H9 (cell line): ENCODE data around the gene STK26. TPM values are rescaled to one million over a fixed set of nuclear protein-coding genes. Genes with fewer than 3 reads are reported as not detected.

Source experiments
- DNase-seq: peaks from one replicate; pipeline ENCODE4 v3.0.0-alpha.2; 2017
- H2AFZ ChIP-seq: one replicate; pipeline ENCODE4 v1.6.1; 2013; ENCODE audit warnings: mild to moderate bottlenecking, low read length, control low read depth, moderate library complexity
- H2AK5ac ChIP-seq: 2 replicates; pipeline ENCODE4 v1.6.1; 2013; ENCODE audit warnings: low read length, control low read depth, mixed read lengths; ENCODE audit not compliant: insufficient read length
- H2BK120ac ChIP-seq: one replicate; pipeline ENCODE4 v1.6.1; 2013; ENCODE audit warnings: low read depth, mild to moderate bottlenecking, low read length, control low read depth, inconsistent platforms; ENCODE audit not compliant: poor library complexity, severe bottlenecking
- H2BK12ac ChIP-seq: 2 replicates; pipeline ENCODE4 v1.6.1; 2013; ENCODE audit warnings: low read length, control low read depth, mixed read lengths, low read depth; ENCODE audit not compliant: insufficient read length
- H2BK15ac ChIP-seq: 2 replicates; pipeline ENCODE4 v1.6.1; 2013; ENCODE audit warnings: low read depth, low read length, control low read depth
- H2BK20ac ChIP-seq: one replicate; pipeline ENCODE4 v1.6.1; 2013; ENCODE audit warnings: low read depth, mild to moderate bottlenecking, low read length, control low read depth, inconsistent platforms; ENCODE audit not compliant: poor library complexity, severe bottlenecking
- H2BK5ac ChIP-seq: 2 replicates; pipeline ENCODE4 v1.6.1; 2013; ENCODE audit warnings: low read length, control low read depth, mixed read lengths; ENCODE audit not compliant: insufficient read length
- H3K14ac ChIP-seq: 2 replicates; pipeline ENCODE4 v1.6.1; 2013; ENCODE audit warnings: low read length, control low read depth; ENCODE audit not compliant: insufficient read depth
- H3K18ac ChIP-seq: 2 replicates; pipeline ENCODE4 v1.6.1; 2013; ENCODE audit warnings: low read depth, mild to moderate bottlenecking, mixed read lengths, low read length, control low read depth; ENCODE audit not compliant: insufficient read length
- H3K23ac ChIP-seq: 2 replicates; pipeline ENCODE4 v1.6.1; 2013; ENCODE audit warnings: low read length, control low read depth, mixed read lengths, low read depth; ENCODE audit not compliant: insufficient read length
- H3K23me2 ChIP-seq: 2 replicates; pipeline ENCODE4 v1.6.1; 2013; ENCODE audit warnings: low read depth, mild to moderate bottlenecking, mixed read lengths, low read length, control low read depth; ENCODE audit not compliant: insufficient read length, poor library complexity, severe bottlenecking
- H3K27ac ChIP-seq: 2 replicates; pipeline ENCODE4 v1.5.1; 2013; ENCODE audit warnings: low read length, control low read depth, mixed read lengths, low read depth; ENCODE audit not compliant: insufficient read length
- H3K27me3 ChIP-seq: 2 replicates; pipeline ENCODE4 v1.6.1; 2013; ENCODE audit warnings: low read length, control low read depth, inconsistent platforms; ENCODE audit not compliant: insufficient read depth
- H3K4ac ChIP-seq: 2 replicates; pipeline ENCODE4 v1.6.1; 2013; ENCODE audit warnings: low read depth, mild to moderate bottlenecking, control low read depth, inconsistent platforms, low read length, moderate library complexity
- H3K4me1 ChIP-seq: 2 replicates; pipeline ENCODE4 v1.6.1; 2013; ENCODE audit warnings: low read length, control low read depth, inconsistent platforms; ENCODE audit not compliant: insufficient read depth
- H3K4me2 ChIP-seq: 2 replicates; pipeline ENCODE4 v1.6.1; 2013; ENCODE audit warnings: low read length, control low read depth, mixed read lengths; ENCODE audit not compliant: insufficient read length, insufficient read depth
- H3K56ac ChIP-seq: 2 replicates; pipeline ENCODE4 v1.6.1; 2013; ENCODE audit warnings: low read depth, mild to moderate bottlenecking, mixed read lengths, low read length, control low read depth; ENCODE audit not compliant: insufficient read length
- H3K79me1 ChIP-seq: 2 replicates; pipeline ENCODE4 v1.6.1; 2013; ENCODE audit warnings: low read depth, mild to moderate bottlenecking, moderate library complexity, low read length, control low read depth, inconsistent platforms; ENCODE audit not compliant: insufficient read depth, poor library complexity, severe bottlenecking
- H3K79me2 ChIP-seq: 2 replicates; pipeline ENCODE4 v1.6.1; 2013; ENCODE audit warnings: low read length, control low read depth, inconsistent platforms; ENCODE audit not compliant: insufficient read depth
- H3K9ac ChIP-seq: 2 replicates; pipeline ENCODE4 v1.6.1; 2013; ENCODE audit warnings: low read length, control low read depth, mixed read lengths; ENCODE audit not compliant: insufficient read length; ENCODE audit errors: extremely low read depth
- H3K9me3 ChIP-seq: one replicate; pipeline ENCODE4 v1.6.1; 2013; ENCODE audit warnings: low read depth, low read length, inconsistent platforms; ENCODE audit not compliant: control insufficient read depth
- H3T11ph ChIP-seq: one replicate; pipeline ENCODE4 v1.6.1; 2013; ENCODE audit warnings: mild to moderate bottlenecking, low read length, control low read depth, inconsistent platforms
- H4K20me1 ChIP-seq: one replicate; pipeline ENCODE4 v1.6.1; 2013; ENCODE audit not compliant: control insufficient read depth, insufficient read length, insufficient read depth
- H4K5ac ChIP-seq: 2 replicates; pipeline ENCODE4 v1.6.1; 2013; ENCODE audit warnings: low read depth, mild to moderate bottlenecking, mixed read lengths, low read length, control low read depth; ENCODE audit not compliant: insufficient read length
- H4K8ac ChIP-seq: replicated peaks from 2 replicates; pipeline ENCODE4 v1.6.1; 2013; ENCODE audit warnings: low read length, control low read depth, mixed read lengths, low read depth; ENCODE audit not compliant: insufficient read length
- H4K91ac ChIP-seq: 2 replicates; pipeline ENCODE4 v1.6.1; 2013; ENCODE audit warnings: low read depth, mild to moderate bottlenecking, moderate library complexity, mixed read lengths, low read length, control low read depth; ENCODE audit not compliant: insufficient read length
- H3K27ac Mint-ChIP-seq, 3 experiments: 2 replicates in 2 of 3; 3 replicates in 1 of 3; pipeline ENCODE4 v1.8.0; 2020 to 2021; ENCODE audit warnings: mixed read lengths in 3 of 3, mild to moderate bottlenecking in 1 of 3, moderate library complexity in 1 of 3
- H3K27me3 Mint-ChIP-seq: 2 replicates; pipeline ENCODE4 v1.8.0; 2021; ENCODE audit warnings: low read depth, mild to moderate bottlenecking, moderate library complexity, mixed read lengths
- H3K36me3 Mint-ChIP-seq, 3 experiments: 2 replicates in 2 of 3; 3 replicates in 1 of 3; pipeline ENCODE4 v1.8.0; 2020 to 2021; ENCODE audit warnings: low read depth in 3 of 3, mixed read lengths in 3 of 3; ENCODE audit not compliant: insufficient read depth in 1 of 3
- H3K4me1 Mint-ChIP-seq, 2 experiments: 2 replicates each; pipeline ENCODE4 v1.8.0; 2020; ENCODE audit warnings: mixed read lengths in 2 of 2
- H3K4me3 Mint-ChIP-seq, 2 experiments: 2 replicates in 1 of 2; 3 replicates in 1 of 2; pipeline ENCODE4 v1.8.0; 2020 to 2021; ENCODE audit warnings: mild to moderate bottlenecking in 2 of 2, mixed read lengths in 2 of 2, moderate library complexity in 1 of 2
- H3K9me3 Mint-ChIP-seq, 2 experiments: 2 replicates in 1 of 2; 3 replicates in 1 of 2; pipeline ENCODE4 v1.8.0; 2020; ENCODE audit warnings: mild to moderate bottlenecking in 2 of 2, mixed read lengths in 2 of 2, moderate library complexity in 1 of 2
- WGBS: extraction: QIAGEN DNeasy Blood & Tissue Kit; methylation state at CpG from one replicate; pipeline ENCODE4 v1.1.7; 2013; ENCODE audit warnings: missing lambda C conversion rate, low lambda C conversion rate, mixed read lengths; ENCODE audit not compliant: insufficient read length; ENCODE audit errors: extremely low coverage; 5-methylcytosine and 5-hydroxymethylcytosine counted together
- total RNA-seq: library from RNA; stranded (reverse); gene quantifications from 2 replicates; pipeline ENCODE4 v1.2.1, GENCODE V29; 2021
- TF ChIP-seq, protein P1 (sequence below): fragments of 200-600 bp; sonication (generic); conservative IDR thresholded peaks from 3 replicates; pipeline ENCODE4 v1.8.0; 2021; ENCODE audit warnings: antibody characterized with exemption, mild to moderate bottlenecking

The STK26 gene
- total RNA-seq, 1 experiment from 2014 or later = 99.2 TPM

- no peaks in the 10 kb centered on the region for H3K9me3 ChIP-seq
- Mint-ChIP-seq H3K27me3 (no peaks in the 10 kb centered on the region), H3K36me3 (peaks cover 5 to 35% (median 30%) of the 10 kb centered on the region in 3 experiments), H3K9me3 (no peaks in the 10 kb centered on the region), H3K4me1 (no peaks in the 10 kb centered on the region), H3K4me3 (no peak overlapping the region), H3K27ac (no peak overlapping the region)
- no peaks in the 10 kb centered on the region for H3K79me1 ChIP-seq
- no peaks in the 10 kb centered on the region for H3K23me2 ChIP-seq
- DNase-seq = no peak
- H2AK5ac ChIP-seq = no peak overlapping the region
- no peak overlapping the region for H2BK12ac ChIP-seq
- H2BK120ac ChIP-seq = no peak overlapping the region
- H3K18ac ChIP-seq = no peak overlapping the region
- no peak overlapping the region for H3K9ac ChIP-seq
- no peak overlapping the region for H3T11ph ChIP-seq
- H4K5ac ChIP-seq = no peak overlapping the region
- no peaks in the 10 kb centered on the region for H4K20me1 ChIP-seq
- whole genome bisulfite sequencing = no CpG with 5 or more reads among the region's 4 CpGs
- H3K79me2 ChIP-seq = no peaks in the 10 kb centered on the region
- H3K4me1 ChIP-seq = no peaks in the 10 kb centered on the region
- H2BK5ac ChIP-seq = no peak overlapping the region
- H3K4me2 ChIP-seq = no peak overlapping the region
- H4K91ac ChIP-seq = no peak overlapping the region
- H3K4ac ChIP-seq = no peak overlapping the region
- H3K23ac ChIP-seq = no peak overlapping the region
- H2BK20ac ChIP-seq = no peak overlapping the region
- H3K27ac ChIP-seq = no peak overlapping the region
- no peak overlapping the region for H4K8ac ChIP-seq
- H3K27me3 ChIP-seq = no peaks in the 10 kb centered on the region
- no peak overlapping the region for H2AFZ ChIP-seq
- no peak overlapping the region for H2BK15ac ChIP-seq
- TF ChIP-seq, protein P1, sequence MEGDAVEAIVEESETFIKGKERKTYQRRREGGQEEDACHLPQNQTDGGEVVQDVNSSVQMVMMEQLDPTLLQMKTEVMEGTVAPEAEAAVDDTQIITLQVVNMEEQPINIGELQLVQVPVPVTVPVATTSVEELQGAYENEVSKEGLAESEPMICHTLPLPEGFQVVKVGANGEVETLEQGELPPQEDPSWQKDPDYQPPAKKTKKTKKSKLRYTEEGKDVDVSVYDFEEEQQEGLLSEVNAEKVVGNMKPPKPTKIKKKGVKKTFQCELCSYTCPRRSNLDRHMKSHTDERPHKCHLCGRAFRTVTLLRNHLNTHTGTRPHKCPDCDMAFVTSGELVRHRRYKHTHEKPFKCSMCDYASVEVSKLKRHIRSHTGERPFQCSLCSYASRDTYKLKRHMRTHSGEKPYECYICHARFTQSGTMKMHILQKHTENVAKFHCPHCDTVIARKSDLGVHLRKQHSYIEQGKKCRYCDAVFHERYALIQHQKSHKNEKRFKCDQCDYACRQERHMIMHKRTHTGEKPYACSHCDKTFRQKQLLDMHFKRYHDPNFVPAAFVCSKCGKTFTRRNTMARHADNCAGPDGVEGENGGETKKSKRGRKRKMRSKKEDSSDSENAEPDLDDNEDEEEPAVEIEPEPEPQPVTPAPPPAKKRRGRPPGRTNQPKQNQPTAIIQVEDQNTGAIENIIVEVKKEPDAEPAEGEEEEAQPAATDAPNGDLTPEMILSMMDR = peak; percentile 30; the same call in 1 of the 3 replicates
- H3K14ac ChIP-seq = no peak overlapping the region
- H3K56ac ChIP-seq = no peak overlapping the region
These were observed 40.8 kb downstream of the STK26 start for GRCh38 chrX:132063862-132064261.
